ENCODE results near the gene GABBR2.
"Not testable (repeated sequence)": the region's sequence is repeated elsewhere in the genome, so short reads cannot be mapped to it uniquely, and the experiment has no call there.

Gene GABBR2

DNA sequence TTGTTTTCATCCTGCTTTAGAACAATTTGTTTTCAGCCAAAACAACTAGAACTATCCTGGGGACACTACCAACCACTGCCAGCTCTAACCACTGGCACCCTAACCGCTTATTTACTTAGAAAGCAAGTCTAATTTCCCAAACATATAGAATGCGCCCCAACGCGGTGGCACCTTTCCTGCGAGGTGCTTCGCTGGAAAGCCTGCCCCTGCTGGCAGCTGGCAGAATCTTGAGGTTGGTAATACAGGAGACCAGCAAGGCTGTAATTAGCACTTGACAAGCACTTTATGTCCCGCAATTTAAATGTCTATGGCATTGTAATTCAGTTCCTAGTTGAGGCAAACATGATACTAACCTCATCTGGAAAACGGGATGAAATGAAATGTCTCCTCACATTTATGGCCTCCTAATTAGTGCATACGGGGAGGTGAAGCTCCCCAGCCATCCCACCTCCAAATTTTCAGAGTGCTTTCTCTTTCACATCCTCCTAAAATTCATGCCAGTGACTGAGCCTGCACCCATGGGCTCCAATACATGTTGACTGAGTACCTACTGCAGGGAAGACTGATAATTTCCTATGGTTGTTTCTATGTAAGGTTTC, 30.4 kb downstream of the GABBR2 start:
- no peak for DNase-seq

DNA sequence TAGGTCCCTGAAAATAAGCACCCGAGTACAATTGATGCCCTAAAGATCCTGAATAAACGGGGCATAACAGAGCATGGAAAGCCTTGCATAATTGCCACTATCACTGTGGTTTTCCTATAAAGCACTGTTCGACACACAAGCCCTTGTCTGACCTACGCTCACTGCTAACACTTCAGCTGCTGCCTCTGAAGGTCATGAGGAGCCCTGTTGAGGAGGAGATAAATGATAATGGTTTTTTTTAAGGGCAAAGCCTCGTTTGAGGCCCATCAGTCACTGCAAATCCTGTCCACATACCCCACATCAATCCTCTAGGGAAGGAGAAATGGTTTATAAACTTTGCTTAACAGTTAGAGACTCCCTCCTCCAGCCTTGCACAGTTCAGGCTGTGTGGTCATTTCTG, 35.1 kb downstream of the GABBR2 start:
- DNase-seq = no peak

DNA sequence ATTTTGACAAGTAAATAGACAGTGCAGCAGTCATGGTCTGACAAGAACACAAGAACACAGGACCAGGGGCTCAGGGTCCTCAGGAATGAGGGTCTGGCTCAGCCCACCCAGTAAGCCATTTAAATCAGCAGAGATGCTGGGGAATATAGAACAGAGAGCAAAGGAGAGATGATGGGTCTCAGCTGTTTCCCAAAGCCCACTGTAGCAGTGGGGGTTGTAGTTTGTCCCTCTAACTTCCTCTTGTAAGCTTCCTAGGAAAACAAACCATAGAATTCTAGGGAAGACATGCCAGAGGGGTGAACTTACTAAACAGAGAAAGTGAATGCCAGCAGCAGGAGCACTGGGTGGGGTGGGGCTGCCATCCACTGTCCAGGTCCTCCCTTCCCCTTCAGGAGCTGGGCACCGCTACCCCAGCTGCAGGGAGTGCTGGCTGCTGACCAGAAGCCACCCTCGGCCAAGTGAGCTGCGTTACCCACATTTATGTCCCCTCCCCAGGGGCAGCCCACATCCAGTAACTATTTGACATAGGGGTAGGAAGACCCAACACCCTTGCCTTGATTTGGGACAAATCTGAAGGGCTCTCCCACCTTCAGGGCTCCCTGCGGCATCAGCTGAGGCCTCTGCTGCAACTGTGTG, 41.6 kb downstream of the GABBR2 start:
- DNase-seq = no peak

DNA sequence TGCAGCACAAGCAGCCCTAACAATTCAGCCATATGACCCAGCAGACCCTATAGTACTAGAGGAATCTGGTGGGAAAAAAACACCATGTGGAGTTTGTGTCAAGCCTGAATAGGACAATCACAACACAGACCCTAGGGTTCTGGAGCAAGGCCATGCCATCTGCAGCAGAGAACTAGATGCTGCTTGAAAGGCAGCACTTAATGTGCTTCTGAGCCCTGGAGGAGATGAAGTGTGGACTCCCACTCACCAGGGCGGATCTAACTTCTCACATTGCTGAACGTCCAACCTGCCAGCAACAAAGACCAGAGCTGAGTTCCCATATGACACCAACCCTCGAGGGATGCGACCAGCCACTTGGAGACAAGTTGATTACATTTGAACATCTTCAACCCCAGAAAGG, 43.2 kb downstream of the GABBR2 start:
- no peak for DNase-seq

DNA sequence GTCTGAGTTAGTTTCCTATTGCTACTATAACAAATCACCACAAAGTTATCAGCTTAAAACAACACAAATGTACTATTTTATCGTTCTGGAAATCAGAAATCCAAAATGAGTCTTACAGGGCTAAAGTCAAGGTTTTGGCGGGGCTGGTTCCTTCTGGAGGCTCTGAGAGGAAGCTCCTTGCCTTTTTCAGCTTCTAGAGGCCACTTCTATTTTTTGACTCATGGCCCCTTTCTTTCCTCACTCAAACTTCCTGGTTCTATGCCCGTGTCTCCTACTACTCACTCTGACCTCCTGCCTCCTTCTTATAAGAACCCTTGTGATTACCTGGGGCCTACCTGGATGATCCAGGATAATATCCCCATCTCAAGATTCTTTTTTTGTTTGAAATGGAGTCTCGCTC, 48.2 kb downstream of the GABBR2 start:
- no peak for DNase-seq

DNA sequence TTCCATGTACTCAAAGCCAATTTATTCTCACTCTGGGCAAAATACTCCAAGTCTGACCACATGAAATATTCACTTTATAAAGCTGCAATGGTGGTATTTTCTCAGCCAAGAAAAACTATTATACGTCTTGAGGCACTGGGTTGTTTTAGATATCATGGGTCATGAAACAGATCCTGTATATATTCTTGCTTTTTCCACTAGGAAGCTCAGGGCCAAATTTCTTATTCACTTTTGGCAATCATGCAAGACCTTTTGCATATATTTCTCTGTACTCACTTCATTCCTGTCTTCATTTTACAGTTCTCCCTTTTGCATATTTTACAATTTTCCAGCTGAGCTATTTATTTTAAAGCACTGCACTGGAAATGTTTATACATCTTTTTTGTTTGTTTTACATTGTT, 49.8 kb downstream of the GABBR2 start:
- no peak for DNase-seq

DNA sequence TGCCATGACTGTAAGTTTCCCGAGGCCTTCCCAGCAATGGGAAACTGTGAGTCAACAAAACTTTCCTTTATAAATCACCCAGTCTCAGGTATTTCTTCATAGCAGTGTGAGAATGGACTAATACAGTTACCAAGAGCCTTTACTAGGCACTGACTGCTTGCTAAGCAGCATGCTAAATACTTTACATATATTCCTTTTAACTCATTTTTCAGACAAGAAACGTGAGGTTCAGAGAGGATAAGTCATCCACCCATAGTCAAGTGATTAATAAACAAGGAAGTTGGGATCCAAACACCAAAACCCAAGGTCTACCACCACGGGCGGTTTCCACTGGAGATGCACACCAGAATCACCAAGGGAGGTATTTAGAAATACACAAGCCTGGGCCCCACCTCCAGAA, 50.8 kb downstream of the GABBR2 start:
- no peak for DNase-seq

DNA sequence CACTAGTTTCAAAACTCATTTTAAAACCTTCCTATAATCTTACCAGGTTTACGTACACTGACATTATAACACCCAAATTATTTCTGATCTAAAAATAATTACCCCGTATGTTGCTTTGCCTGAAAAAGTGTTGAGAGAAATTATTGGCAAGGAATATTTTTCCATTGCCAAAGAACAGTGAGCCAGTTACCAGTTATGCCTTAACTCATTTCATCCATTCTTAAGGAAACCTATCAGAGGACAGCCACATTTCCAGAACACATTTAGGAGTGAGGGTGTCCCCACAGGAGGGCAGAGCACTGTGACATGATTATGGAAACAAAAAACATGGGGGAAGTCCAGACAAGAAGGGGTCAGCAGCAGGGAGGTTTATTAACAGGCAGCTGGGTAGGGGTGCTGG, 52.2 kb downstream of the GABBR2 start:
- DNase-seq = no peak

DNA sequence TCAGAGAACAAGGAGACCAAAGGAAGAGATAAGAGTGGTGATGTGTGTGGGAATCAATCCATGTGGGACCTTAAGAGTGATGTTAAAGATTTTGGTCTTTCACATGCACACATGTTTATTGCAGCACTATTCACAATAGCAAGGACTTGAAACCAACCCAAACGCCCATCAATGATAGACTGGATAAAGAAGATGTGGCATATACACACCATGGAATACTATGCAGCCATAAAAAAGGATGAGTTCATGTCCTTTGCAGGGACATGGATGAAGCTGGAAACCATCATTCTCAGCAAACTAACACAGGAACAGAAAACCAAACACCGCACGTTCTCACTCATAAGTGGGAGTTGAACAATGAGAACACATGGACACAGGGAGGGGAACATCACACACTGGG, 53.3 kb downstream of the GABBR2 start:
- DNase-seq = not testable (repeated sequence)

DNA sequence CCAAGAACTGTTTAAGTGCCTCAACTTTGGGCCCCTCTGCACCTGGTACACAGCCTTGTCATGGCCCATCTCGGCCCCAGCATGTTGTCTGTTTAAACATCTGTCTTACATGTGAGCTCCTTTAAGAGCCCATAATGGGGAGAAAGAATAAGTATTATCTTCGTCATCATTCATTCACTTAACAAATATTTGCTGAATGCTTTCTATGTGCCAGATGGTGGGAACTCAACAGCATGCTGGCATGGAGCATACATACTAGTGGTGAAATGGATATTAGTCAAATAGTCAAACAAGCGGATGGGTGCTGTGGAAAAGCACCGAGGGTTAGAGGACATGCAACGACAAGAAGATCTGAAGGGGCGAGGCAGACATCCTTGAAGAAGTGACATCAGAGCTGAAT, 54.5 kb downstream of the GABBR2 start:
- peak; percentile 50 for DNase-seq

DNA sequence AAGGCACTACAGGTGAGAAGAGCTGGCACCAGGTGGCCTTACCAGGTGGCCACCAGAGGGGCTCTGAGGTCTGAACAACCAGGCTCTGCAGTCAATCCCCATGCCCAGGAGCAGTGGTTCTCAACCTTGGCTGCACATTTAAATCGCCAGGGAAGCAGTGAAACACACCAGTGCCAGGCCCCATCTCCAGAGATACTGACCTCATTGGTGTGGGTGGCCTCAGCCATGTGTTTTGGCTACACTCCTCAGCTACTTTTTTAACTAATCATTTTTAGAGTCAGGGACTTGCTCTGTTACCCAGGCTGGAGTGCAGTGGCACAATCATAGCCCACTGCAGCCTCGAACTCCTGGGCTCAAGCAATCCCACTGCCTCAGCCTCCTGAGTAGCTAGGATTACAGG, 56.0 kb downstream of the GABBR2 start:
- DNase-seq = no peak

DNA sequence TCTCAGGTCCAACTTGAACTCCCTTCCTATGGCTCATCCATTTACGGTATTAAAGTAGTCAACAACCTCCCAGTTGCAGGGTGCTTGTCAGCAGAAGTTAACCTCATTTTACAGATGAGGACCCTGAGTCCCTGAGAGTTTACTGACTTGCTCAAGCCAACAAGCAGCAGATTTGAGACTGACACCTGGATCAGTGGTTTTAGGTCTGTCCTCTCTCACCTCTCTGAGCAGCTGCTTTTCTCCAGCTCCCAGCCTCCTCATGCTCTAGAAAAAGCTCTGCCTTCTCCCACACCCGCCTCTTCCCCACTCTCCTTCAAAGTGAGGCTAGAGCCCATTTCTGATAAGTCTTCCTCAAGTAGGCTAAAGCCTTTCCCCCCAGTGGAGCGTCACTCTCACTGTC, 56.4 kb downstream of the GABBR2 start:
- DNase-seq = no peak

DNA sequence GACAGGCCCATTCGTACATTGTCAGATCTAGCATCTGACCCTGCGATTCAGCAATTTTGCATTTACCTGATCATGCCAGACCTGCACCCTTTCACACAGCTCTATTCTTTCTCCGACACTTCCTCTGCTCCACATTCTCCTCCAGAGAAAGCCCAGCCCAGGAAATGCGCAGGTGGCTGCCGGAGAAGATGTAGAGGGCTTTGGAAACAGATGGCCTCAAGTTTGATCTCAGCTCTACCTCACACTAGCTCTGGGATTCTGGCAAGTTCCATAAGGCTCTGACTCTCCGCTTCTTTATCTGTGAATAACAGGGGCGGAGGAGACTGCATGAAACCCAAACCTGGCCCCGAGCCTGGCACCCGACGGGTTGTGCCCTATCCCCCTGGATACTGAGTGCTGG, 61.5 kb downstream of the GABBR2 start:
- DNase-seq = no peak

DNA sequence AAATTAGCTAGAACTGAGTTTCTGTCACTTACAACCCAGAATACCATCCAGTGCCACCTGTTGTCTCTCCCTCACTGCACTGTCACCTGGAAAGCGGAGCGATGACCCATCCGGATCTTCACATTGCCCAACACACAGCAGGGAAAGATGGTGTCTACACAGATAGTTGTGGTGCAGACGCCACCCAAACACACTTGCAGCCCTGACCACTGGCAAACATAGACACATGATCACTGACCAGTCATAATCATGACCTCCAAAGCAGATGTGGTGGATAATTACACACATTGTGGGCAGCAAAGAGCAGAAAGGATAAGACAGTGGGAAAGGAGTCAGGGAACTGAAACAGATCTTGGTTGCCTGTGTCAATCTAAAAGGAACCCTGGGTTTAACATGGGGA, 64.7 kb downstream of the GABBR2 start:
- no peak for DNase-seq

DNA sequence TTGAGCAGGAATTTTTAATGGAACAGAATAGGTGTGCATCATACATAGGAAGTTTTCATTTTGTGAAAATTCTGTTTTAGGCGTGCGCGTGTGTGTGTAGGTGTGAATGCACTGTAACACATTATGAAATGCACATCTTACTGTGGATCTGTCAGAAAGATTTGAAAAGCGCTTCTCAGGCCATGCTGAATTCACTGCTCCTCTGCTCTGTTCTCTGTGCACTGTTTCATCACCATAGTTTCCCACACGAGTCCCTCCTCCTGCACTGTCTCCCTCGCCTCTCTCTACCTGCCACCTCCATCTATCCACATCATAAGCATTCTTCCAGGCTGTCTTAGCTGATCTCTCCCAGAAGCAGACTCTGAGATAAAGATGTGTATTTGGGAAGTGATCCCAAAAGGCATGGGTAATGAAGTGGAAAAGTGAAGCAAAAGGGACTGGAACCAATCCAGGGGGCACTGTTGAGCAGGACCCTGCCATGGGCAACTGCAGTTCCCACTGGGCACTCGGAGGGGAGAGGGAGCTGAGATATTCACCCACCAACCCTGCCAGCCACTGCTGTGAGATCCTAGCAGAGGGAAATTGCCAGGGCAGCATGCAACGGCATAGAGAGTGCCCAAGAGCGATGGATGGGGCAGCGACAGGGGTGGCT, 65.9 kb downstream of the GABBR2 start:
- no peak for DNase-seq

DNA sequence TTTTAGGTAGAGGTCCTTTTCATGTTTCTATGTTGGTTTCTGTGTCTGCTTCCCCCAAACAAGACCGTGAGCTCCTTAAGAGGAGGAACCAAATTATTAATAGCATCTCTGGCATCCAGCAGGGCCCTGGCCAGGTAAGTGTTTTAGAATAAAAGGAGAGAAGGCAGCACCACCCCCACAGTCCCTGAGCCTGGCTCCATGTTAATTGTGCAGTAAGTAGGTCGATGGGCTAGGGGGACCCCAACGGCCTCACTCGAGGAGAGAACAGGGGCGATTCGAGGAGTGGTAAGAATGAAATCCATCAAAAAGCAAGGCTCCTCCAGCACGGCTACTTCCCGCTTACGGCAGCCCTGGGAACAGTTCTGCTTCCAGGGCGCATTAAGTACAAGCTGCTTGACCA, 67.0 kb downstream of the GABBR2 start:
- no peak for DNase-seq

DNA sequence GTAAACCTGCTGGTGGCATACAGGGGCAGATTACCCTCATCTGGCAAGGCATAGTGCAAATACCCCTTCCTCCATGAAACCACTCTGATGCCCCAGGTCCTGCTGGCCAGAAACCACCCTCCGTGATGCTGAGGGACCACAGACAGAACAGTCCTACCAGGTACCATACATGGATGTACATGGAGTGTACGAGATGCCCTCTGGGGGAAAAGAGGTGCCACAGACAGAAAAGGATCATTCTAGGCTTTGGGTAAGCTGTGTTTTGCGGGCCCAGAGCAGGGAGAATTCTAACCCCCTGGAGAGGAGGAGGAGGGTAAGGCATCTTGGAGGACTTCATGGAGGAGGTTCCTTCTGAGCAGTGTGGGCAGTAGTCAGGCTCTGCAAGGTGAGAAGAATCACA, 68.3 kb downstream of the GABBR2 start:
- no peak for DNase-seq

DNA sequence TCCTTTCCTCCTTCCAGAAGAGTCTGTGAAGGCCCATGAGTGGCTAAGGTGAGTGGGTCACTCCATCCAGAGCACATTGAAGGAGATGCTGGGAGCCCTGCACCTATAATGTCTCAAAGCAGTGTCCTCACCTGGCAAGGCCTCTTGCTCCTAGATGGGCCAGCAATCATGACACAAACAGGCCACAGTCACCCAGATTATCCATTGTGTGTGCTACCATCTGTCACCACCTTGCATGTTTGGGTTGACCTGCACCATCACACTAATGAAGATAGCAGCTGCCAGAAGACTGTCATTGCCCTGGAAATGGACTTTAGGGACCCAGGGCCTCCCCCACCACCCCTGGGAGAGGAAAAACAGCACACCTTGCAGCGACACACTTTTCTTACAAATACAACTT, 69.6 kb downstream of the GABBR2 start:
- no peak for DNase-seq

DNA sequence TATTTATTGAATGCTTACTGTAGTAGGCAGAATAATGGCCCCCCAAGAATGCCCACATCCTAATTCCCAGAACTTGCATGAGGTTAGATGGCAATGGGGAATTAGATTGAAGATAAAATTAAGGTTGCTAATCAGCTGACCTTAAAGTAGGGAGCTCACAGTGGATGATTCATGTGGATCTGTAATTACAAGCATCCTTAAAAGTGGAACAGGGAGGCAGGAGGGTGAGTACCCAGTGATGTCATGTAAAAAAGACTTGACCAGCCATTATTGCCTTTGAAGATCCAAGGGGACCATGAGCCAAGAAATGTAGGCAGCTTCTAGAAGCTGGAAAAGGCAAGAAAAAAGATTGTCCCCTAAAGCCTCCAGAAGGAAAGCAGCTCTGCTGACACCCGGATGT, 71.4 kb downstream of the GABBR2 start:
- no peak for DNase-seq

DNA sequence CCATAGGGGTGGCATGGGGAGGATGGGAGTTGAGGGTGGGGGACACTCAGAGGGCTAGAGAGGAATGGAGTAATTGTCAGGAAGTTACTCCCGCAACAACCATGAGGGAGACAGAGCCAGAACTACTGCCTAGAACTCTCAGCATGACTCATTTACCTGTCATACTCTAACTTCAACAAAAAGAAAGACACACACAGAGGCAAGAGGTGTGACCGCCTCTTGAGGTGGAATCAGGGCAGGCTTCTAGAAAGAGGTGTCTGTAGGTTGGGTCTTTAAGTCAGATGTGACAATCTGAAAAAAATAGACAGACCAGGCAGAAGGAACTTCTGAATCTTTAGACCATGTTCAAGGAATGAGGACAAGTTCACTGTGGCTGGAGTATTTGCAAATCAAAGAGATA, 73.4 kb downstream of the GABBR2 start:
- no peak for DNase-seq

DNA sequence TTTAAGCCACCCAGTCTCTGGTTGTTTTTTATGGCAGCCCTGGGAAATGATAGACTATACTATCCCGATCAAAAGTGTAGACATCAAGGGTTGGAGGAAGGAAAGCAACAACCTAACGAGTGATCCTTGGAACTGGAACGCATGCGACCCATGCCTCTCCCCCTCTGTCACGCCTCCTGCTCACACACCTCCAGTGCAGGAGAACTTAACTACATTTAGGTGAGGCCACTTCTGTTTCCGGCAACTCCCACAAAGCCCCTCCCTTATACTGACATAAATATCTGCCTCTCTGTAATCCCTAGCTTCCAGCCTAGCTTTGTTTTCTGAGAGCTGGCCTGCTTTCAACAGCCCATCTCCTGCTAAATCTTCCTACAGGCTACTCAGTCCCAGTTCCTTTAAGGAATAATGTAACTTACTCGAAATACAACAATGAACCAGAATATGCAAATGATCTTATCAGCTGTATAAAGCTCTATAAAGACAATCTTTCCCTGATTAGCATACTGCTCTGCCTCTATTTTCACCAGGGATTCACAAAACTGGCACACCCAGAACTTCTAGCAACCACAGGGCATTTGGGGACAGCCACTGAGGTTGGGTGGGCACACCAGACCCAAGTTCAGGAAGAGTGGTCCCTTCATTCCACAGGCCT, 73.9 kb downstream of the GABBR2 start:
- DNase-seq = no peak

DNA sequence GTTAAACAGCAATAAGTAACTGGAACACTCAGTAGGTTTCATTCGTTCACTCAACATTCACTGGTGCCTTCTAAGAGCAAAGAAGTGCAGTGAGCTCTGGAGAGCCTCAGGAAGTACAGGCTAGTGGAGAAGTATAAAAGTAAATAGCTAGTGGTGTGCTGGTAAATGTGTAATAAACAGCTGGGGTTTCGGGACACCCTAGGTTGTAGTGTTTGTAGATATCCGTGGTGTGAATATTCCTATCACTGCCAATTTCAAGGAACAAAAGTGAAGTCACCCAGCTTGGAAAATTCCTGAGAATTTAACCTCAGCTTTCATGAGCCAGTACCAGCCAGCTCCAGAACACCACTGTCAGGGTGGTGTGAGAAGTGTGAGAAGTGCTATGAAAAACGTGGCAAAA, 75.9 kb downstream of the GABBR2 start:
- DNase-seq = no peak

DNA sequence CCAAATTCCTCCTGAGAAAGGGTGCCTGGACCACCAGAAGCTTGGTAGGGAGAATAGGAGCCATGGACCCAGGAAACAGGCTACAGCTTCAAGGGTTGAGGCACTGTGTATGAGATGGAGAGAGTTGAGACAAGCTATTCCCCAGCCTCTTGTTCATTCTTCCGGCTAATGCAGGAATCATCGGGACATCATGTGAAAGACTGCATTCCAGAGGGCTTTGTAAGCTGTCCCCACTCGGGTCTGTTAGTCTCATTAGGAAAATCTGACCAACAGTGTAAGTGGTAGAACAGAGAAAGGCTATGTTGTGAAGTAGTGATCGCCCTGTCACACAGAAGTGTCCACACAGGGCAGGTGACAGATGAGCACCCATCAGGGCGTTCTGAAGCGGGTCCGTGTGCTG, 81.4 kb downstream of the GABBR2 start:
- no peak for DNase-seq

DNA sequence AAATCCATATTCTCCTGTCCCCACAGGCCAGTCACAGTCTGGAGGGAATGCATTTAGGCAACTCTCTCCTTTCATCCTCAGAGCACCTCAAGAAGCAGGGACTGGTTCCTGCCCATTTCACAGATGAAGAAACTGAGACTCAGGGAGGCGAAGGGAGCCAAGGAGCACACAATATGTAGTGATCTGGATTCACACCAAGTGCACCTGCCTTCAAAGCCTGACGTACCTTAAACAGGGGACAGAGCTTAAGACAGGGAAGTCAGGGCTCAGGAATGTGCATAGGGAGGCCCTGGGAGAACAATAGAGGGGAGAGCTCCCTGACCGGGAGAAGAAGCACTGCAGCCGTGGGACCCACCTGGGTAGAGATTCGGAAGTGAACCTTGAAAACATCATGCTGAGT, 83.0 kb downstream of the GABBR2 start:
- no peak for DNase-seq

All from NCI-H2171 (cell line).